GM18505 (cell line): Measurements from ENCODE around the gene HTR4.

ENCODE experiments used
- ATAC-seq: cut with Tn5 transposase; IDR thresholded peaks from one replicate; pipeline ENCODE4 v1.9.1; 2021; ENCODE audit not compliant: unreplicated experiment
- POLR2A ChIP-seq: IDR thresholded peaks from 4 replicates; pipeline ENCODE4 v1.6.1; 2011; ENCODE audit warnings: borderline replicate concordance; ENCODE audit not compliant: insufficient read depth, insufficient read length; ENCODE audit errors: extremely low read depth

HTR4 gene

DNA sequence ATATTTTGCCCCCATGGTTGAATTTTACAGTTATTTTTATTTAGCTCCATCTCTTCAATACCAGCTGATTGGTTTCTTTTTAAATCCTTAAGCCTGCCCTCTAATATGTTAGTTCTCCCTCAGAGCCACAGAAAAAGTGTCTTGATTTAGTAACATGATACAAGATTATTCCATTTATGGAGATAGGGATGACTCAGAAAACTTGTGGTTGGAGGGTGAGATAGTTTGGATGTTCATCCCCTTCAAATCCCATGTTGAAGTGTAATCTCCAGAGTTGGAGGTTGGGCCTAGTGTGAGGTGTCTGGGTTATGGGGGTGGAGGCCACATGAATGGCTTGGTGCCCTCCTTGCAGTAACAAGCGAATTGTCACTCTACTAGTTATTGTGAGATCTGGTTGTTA is 154.9 kb downstream of the HTR4 start:
- no peak for TF ChIP-seq POLR2A

DNA sequence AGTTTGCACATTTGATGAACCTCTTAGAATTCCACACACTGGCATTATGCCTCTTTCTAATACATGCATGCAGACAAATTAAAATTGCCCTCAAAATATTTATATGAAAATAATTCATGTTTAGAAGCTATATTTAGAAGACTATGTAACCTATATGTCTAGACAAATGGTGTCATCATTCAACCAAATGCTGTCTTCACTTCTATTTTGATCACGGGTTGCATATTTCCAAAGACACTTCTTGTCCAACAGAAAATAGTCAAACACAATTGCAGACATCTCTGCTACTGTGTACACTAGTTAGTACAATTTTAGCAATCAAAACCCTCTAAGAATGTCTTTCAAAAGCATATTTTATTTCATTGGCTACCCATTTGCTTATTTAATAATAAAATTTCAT is 156.6 kb downstream of the HTR4 start:
- ATAC-seq: no peak
- TF ChIP-seq POLR2A: no peak

More for the DNA sequence above, 154.9 kb downstream of the HTR4 start:
- no peak for ATAC-seq

DNA sequence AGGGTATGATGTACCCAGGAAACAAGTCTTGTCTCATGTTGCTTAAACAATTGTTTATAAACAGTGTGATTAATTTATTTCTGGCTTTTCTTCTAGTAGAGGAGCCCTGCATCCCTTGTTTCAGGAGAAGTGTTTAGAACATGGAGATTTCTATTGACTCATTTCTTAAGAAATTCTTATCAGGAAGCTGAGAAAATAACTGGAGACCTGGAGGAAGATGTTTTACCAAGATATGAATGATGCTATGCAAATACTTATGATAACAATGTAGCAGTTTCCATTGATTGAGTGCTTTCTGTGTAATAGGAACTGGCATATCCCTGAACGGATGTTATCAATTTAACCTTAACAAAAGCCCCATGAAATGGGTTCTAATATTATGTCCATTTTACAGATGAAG is 162.0 kb downstream of the HTR4 start:
- no peak for TF ChIP-seq POLR2A
- no peak for ATAC-seq

DNA sequence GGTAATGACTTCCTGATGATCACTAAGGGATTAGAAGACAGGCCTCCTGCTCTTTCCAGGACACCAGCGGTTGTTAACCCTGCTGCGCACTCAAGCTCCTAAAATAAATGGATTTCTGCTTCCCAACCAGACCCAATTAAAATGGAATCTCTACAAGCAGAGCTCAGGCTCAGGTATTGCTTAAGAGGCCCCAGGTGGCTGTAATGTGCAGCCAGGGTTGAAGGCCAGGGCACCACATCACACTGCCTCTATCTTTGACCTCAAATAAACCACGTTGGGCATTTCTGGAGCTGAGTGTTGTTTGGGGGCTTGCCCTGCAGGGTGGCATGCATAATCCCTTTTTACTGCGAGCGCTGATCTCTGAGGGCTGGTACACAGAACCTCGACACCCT is 162.5 kb downstream of the HTR4 start:
- ATAC-seq: no peak
- no peak for TF ChIP-seq POLR2A

DNA sequence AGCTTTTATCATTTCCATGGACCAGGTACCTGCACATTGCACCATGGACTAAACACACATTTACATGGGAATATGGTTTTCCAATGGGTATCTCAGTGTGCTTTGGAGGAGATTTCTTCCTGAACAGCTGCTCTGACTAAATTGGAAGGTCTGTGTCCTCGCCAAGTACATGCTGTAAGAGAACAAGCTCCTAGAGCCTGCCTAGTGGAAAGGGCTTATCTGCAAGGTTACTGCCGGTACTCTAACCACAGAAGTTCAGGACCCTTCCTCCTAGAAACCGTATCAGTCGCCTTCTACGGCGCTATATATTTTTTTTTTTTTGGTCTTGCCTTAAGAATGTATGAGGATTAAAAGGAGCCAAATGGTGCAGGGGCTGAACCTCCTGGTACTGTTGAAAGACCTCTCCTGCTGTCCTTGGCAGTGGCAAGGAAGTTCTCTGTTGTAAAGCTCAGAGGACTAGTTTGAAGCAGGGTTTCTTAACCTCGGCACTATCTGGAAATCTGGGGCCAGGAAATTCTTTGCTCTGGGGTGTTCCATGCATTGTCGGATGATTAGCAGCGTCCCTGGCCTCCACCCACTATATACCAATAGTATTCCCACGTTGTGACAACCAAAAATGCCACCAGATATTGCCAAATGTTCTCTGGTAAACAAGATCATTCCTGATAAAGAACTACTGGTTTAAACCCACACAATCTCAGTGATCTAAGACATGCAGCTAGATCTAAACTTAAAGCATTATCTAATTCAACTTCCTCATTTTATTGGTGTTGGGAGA is 163.1 kb downstream of the HTR4 start:
- ATAC-seq: no peak
- no peak for TF ChIP-seq POLR2A

DNA sequence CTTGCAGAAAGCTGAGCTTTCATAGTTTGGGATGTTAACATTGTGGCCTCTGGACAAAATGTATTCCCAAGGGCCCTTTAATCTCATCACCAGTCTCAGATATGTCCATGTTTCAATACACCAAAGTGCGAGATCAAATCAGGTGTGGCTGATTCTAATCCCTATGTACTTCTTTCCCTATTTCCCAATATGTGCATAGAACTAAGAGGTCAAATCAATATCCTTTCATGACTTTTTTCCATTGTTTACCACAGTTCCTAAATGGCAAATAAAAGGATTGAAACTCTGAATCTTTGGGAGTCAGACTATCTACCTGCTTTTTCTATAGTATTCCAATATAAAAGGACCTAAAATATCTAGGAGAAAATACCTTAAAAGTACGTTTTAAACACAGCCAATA is 165.6 kb downstream of the HTR4 start:
- no peak for ATAC-seq
- no peak for TF ChIP-seq POLR2A

DNA sequence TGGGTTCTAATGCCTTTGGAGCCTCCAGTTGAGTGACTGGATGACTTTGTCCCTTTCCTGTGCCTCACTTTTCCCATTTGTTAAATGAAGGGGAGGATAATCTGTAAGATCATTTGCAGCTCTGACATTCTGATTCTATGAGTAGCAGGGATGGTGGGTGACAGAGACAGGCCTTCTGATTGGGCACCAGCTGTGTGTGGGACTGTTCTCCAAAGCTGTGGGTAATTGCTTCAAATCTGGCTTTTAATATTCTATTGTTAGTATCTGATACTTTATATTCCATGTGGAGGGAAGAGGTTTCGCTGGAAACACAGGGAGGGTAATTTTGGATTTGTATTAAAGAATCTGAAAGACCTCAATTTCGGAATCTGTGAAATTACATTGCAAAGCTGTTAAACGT is 167.9 kb downstream of the HTR4 start:
- ATAC-seq: no peak
- TF ChIP-seq POLR2A: no peak

DNA sequence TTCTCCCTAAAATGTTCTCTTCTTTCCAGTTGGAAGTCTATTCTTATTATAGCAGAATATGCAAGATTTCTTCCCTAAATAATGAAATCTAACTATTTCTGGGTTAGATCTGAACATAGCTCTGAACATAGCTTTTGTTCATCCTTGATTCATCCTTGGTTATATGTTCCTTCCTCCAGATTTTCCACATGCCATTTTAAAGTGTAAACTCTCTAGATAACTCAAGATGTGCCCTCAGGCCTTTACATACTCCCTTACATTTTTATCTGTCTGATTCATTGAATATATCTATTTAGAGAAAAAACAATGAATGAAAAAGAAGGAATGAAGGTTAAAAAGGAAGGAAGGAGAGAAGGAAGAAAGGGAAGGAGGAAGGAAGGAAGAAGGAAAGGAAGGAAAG is 169.7 kb downstream of the HTR4 start:
- ATAC-seq: no peak
- no peak for TF ChIP-seq POLR2A

DNA sequence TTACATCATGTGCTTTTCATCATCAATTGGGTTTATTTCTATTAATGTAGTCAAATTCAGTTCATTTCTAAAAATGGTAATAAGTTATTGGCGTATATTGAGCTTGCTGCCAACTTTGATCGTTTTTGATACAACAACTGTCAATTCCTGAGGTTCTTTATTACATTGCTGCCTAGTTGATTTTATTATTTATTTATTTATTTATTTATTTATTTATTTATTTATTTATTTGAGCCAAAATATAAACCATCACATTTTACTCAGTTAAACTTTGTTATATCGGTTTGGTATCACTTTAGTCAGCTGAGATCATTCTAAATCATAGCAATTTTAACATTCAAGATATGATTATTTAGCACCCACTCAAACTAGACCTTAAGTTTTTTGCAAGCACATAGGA is 170.6 kb downstream of the HTR4 start:
- no peak for TF ChIP-seq POLR2A
- no peak for ATAC-seq

DNA sequence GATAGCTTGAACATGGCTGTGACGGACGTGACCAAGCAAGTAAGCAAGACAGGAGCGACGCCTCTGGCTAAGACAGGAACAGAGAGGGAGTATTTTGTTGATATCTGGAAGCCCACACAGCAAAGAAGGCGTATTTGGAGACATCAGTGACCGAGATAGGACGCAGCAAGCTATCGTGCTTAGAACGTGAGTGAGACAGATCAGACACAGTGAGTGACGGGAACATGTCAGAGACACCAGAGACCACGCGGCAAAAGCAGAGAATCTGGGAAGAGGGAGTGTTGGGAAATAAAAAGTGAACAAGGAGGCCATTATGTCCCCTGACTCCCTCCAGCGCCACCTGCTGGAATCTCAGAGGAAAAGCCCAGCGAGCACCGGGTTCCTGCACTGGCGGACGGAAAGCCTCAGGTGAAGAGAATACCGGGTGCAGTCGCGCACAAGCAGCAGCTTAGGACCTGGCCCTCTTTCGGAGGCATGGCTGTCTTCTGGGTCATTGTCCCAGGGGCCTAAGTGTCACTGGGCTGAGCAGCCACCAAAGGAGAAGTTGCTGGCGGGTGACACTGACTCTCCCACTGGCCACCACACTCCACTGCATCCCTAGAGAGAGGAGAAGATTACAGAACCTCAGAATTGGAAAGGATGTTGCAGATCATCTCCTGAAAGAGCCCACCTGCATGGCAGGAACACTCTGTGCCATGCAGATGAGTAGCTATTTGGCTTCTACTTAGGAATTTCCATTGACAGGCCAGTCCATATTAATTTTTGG is 171.4 kb downstream of the HTR4 start:
- TF ChIP-seq POLR2A: no peak
- ATAC-seq: peak; percentile 90

DNA sequence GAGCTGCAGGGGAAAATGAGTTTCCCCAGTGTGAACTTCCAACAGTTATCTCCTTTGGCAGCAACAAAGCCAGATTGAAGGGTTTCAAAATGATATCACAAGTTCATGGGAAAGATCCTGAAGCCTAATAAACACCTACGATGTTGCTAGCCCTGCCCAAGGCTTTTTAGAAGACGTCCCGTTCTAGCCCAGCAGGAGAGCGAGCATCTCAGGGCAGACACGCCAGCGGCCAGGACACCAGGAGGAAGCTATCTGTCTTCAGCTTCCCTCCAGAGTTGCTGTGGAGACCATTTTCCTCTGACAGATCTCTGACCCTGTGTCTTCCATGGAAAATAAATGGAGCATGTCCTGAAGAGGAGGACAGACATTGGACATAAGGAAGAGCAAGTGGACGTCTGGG is 172.1 kb downstream of the HTR4 start:
- TF ChIP-seq POLR2A: no peak

DNA sequence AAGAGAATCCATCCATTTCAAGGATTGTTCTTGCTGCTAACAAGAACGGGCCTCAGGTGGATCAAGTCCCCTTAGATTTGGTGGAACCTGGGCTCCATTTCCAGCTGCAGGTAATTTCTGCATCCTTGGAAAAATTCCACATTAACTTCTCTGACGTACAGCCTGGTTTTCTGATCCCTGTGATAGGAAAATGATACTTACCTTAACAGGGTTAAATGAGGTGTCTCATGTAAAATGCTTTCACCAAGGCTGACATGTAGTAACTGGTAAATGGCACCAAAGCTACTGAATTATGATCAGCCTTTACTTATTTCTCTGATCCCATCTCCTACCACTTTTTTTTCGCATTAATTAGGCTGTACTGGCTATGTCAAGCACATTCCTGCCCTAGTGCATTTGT is 176.9 kb downstream of the HTR4 start:
- TF ChIP-seq POLR2A: no peak
- ATAC-seq: no peak

More for the DNA sequence above, 172.1 kb downstream of the HTR4 start:
- no peak for ATAC-seq

DNA sequence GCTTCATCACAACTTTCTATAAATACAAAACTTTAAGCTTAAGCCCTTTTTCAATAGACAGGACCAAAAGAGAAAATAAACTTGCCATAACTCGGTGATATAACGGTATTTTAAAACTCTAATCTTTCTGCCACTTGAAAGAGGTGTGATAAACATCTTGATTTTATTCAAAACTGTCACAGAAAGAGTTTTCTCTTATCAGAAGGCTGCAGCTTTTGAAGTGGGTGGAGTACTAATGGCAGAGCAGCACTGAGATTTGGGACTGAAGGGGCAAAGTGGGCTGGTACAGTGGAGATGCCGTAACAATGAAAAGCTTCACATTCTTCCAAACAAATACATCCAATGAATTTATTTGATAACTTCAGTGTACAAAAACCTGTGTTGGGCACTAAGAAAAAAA is 178.0 kb downstream of the HTR4 start:
- no peak for ATAC-seq
- no peak for TF ChIP-seq POLR2A

DNA sequence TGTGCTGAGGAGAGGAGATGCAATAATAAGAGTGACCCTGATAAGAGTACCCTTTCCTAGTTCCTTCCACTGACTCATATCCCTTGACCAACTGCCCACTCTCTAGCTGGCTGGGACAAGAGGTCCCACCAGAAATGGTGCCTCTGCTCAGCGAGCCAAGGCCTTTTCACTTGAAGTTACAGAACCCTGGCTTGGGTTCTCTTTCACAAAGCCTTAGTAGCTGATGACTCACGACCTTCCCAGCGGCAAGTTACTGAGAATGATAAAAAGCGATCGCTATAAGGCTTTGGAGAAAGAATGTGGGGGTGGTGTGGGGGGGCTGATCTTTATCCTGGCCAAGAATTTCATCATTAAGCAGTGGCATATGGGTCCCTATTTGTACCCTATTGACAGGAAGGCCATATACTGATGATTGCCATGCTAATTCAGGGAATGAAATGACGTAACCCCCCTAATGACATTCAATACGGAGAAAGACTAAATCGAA is 180.3 kb downstream of the HTR4 start:
- no peak for TF ChIP-seq POLR2A
- no peak for ATAC-seq
